ENCODE results near the gene SGK1. TPM values are rescaled to one million over a fixed set of nuclear protein-coding genes. Genes with fewer than 3 reads are reported as not detected.
"Not testable (repeated sequence)": the region's sequence is repeated elsewhere in the genome, so short reads cannot be mapped to it uniquely, and the experiment has no call there.

SGK1 gene
- total RNA-seq, 1 donor from 2014 or later, result 15.8 TPM

DNA sequence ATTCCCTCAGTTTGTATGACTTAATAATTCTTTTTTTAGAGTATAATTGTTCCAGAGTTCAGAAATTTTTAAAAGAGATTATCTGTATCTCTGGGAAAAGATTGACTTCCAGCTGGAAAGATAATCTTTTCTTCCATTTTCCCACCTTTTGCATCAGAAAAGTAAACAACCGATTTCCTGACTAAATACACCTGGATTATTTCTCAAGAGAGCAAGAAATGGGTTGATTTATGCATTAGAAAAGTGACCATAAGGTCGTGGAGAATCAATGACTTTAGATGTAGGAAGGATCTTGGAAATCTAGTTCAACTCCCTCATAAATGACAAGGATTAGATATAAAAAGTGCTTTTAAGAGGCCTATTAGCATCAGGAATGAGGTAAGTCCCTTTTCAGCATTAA is 79.9 kb downstream of the SGK1 start:
- TF ChIP-seq EZH2 (IDR thresholded peaks at IDR 0.05) (no peak), EZH2phosphoT487 (IDR thresholded peaks at IDR 0.05) (no peak)
- TF ChIP-seq, protein P1, sequence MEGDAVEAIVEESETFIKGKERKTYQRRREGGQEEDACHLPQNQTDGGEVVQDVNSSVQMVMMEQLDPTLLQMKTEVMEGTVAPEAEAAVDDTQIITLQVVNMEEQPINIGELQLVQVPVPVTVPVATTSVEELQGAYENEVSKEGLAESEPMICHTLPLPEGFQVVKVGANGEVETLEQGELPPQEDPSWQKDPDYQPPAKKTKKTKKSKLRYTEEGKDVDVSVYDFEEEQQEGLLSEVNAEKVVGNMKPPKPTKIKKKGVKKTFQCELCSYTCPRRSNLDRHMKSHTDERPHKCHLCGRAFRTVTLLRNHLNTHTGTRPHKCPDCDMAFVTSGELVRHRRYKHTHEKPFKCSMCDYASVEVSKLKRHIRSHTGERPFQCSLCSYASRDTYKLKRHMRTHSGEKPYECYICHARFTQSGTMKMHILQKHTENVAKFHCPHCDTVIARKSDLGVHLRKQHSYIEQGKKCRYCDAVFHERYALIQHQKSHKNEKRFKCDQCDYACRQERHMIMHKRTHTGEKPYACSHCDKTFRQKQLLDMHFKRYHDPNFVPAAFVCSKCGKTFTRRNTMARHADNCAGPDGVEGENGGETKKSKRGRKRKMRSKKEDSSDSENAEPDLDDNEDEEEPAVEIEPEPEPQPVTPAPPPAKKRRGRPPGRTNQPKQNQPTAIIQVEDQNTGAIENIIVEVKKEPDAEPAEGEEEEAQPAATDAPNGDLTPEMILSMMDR (IDR thresholded peaks at IDR 0.05), result no peak
- peaks cover 2% of the 10 kb centered on the region for H3K36me3 Mint-ChIP-seq
- Histone ChIP-seq H4K20me1 (ENCODE audit: low read depth) (no peaks in the 10 kb centered on the region), H3K4me1 (no peaks in the 10 kb centered on the region), H3K4me3 (no peak overlapping the region), H3K27ac (no peak overlapping the region), H3K27me3 (no peaks in the 10 kb centered on the region), H3F3A (ENCODE audit: low read depth) (no peaks in the 10 kb centered on the region), H3K36me3 (no peaks in the 10 kb centered on the region), H3K4me2 (no peak overlapping the region), H3K9ac (no peak overlapping the region), H3K79me2 (ENCODE audit: low read depth) (no peaks in the 10 kb centered on the region), H3K9me3 (ENCODE audit: low read depth) (no peaks in the 10 kb centered on the region), H2AFZ (replicated peaks) (no peak overlapping the region)
- H3K27me3 Mint-ChIP-seq (ENCODE audit: insufficient read depth, low read depth), result no peaks in the 10 kb centered on the region
- H3K27ac Mint-ChIP-seq, result no peak overlapping the region
- no peaks in the 10 kb centered on the region for H3K9me3 Mint-ChIP-seq
- DNase-seq (ENCODE audit: low spot score), result no peak
- no peaks in the 10 kb centered on the region for H3K4me1 Mint-ChIP-seq
- no peak overlapping the region for H3K4me3 Mint-ChIP-seq

GRCh38 chr6:134235937-134236751 is 81.8 kb downstream of the SGK1 start:
- H3K36me3 Mint-ChIP-seq, result no peaks in the 10 kb centered on the region
- H3K27ac ChIP-seq, result no peak overlapping the region
- H3K27me3 Mint-ChIP-seq (ENCODE audit: insufficient read depth, low read depth), result no peaks in the 10 kb centered on the region

GRCh38 chr6:134235334-134235733 is 82.6 kb downstream of the SGK1 start:
- not testable (repeated sequence) for H3K79me2 ChIP-seq (ENCODE audit: low read depth); H3K4me3 ChIP-seq; DNase-seq (ENCODE audit: low spot score); H3K4me2 ChIP-seq; H3K27ac ChIP-seq; H3K9ac ChIP-seq; H3K36me3 Mint-ChIP-seq; H3K27me3 ChIP-seq; H3K4me1 ChIP-seq; H4K20me1 ChIP-seq (ENCODE audit: low read depth); H2AFZ ChIP-seq (replicated peaks); H3K9me3 ChIP-seq (ENCODE audit: low read depth); H3F3A ChIP-seq (ENCODE audit: low read depth); H3K4me1 Mint-ChIP-seq; H3K27me3 Mint-ChIP-seq (ENCODE audit: insufficient read depth, low read depth); H3K27ac Mint-ChIP-seq; H3K36me3 ChIP-seq; H3K4me3 Mint-ChIP-seq; H3K9me3 Mint-ChIP-seq

More at GRCh38 chr6:134235937-134236751, 81.8 kb downstream of the SGK1 start:
- no peak overlapping the region for H3K4me3 ChIP-seq
- Mint-ChIP-seq H3K4me3 (no peak overlapping the region), H3K4me1 (no peaks in the 10 kb centered on the region), H3K9me3 (no peaks in the 10 kb centered on the region), H3K27ac (no peak overlapping the region)
- H3K27me3 ChIP-seq, result no peaks in the 10 kb centered on the region
- H3F3A ChIP-seq (ENCODE audit: low read depth), result no peaks in the 10 kb centered on the region
- DNase-seq (ENCODE audit: low spot score), result no peak
- H3K4me1 ChIP-seq, result no peaks in the 10 kb centered on the region
- H3K4me2 ChIP-seq, result no peak overlapping the region
- no peaks in the 10 kb centered on the region for H3K79me2 ChIP-seq (ENCODE audit: low read depth)
- H3K9ac ChIP-seq, result no peak overlapping the region
- no peaks in the 10 kb centered on the region for H3K9me3 ChIP-seq (ENCODE audit: low read depth)
- no peaks in the 10 kb centered on the region for H3K36me3 ChIP-seq
- H2AFZ ChIP-seq (replicated peaks), result no peak overlapping the region
- H4K20me1 ChIP-seq (ENCODE audit: low read depth), result no peaks in the 10 kb centered on the region
- TF ChIP-seq EZH2 (IDR thresholded peaks at IDR 0.05), result no peak
- TF ChIP-seq, protein P1 (IDR thresholded peaks at IDR 0.05), result no peak
- no peak for TF ChIP-seq EZH2phosphoT487 (IDR thresholded peaks at IDR 0.05)

GRCh38 chr6:134233180-134233955 is 84.5 kb downstream of the SGK1 start:
- Histone ChIP-seq H3K36me3 (no peaks in the 10 kb centered on the region), H3K4me3 (no peak overlapping the region), H3K4me2 (no peak overlapping the region), H3F3A (ENCODE audit: low read depth) (no peaks in the 10 kb centered on the region), H3K27ac (no peak overlapping the region), H3K79me2 (ENCODE audit: low read depth) (no peaks in the 10 kb centered on the region), H3K4me1 (no peaks in the 10 kb centered on the region), H3K9me3 (ENCODE audit: low read depth) (no peaks in the 10 kb centered on the region), H3K27me3 (no peaks in the 10 kb centered on the region), H2AFZ (replicated peaks) (no peak overlapping the region), H3K9ac (no peak overlapping the region), H4K20me1 (ENCODE audit: low read depth) (no peaks in the 10 kb centered on the region)
- TF ChIP-seq, protein P1 (IDR thresholded peaks at IDR 0.05), result no peak
- no peak for TF ChIP-seq EZH2phosphoT487 (IDR thresholded peaks at IDR 0.05)
- TF ChIP-seq EZH2 (IDR thresholded peaks at IDR 0.05), result no peak
- Mint-ChIP-seq H3K9me3 (no peaks in the 10 kb centered on the region), H3K27me3 (ENCODE audit: insufficient read depth, low read depth) (no peaks in the 10 kb centered on the region), H3K36me3 (no peaks in the 10 kb centered on the region), H3K4me1 (no peaks in the 10 kb centered on the region), H3K27ac (no peak overlapping the region), H3K4me3 (no peak overlapping the region)
- DNase-seq (ENCODE audit: low spot score), result no peak
